HL-60 (cell line): ENCODE data around the gene LRRC8C.
"Not testable (repeated sequence)": the region's sequence is repeated elsewhere in the genome, so short reads cannot be mapped to it uniquely, and the experiment has no call there.

Source experiments
- DNase-seq, 2 experiments: peaks; one replicate each; pipeline ENCODE4 v3.0.0-alpha.2; 2010 to 2020; ENCODE audit warnings: low read depth in 1 of 2, low spot score in 1 of 2
- H3K27ac ChIP-seq: fragments of 250-450 bp; sonication (Bioruptor Pico); replicated peaks from 2 replicates; pipeline ENCODE4 v1.5.1; 2020; ENCODE audit warnings: mild to moderate bottlenecking, moderate library complexity
- H3K27me3 ChIP-seq: fragments of 250-450 bp; sonication (Bioruptor Pico); 2 replicates; pipeline ENCODE4 v1.5.1; 2021; ENCODE audit warnings: mild to moderate bottlenecking, moderate library complexity; ENCODE audit not compliant: insufficient read depth, poor library complexity, severe bottlenecking
- H3K4me3 ChIP-seq: replicated peaks from 2 replicates; pipeline ENCODE4 v1.5.1; 2011; ENCODE audit warnings: mild to moderate bottlenecking, control low read depth, low read length; ENCODE audit not compliant: insufficient read depth
- CTCF ChIP-seq: IDR thresholded peaks from one replicate; pipeline ENCODE4 v1.5.1; 2011; ENCODE audit warnings: low read length, control low read depth, inconsistent platforms; ENCODE audit not compliant: insufficient read depth
- GABPA ChIP-seq: IDR thresholded peaks from 2 replicates; pipeline ENCODE4 v1.6.1; 2012; ENCODE audit warnings: low read depth
- POLR2AphosphoS5 ChIP-seq: IDR thresholded peaks from 2 replicates; pipeline ENCODE4 v1.6.1; 2012; ENCODE audit warnings: low read depth
- REST ChIP-seq: IDR thresholded peaks from 2 replicates; pipeline ENCODE4 v1.6.1; 2012; ENCODE audit warnings: low read depth; ENCODE audit not compliant: insufficient replicate concordance
- SPI1 ChIP-seq: IDR thresholded peaks from 2 replicates; pipeline ENCODE4 v1.6.1; 2012; ENCODE audit warnings: low read depth, mild to moderate bottlenecking, borderline replicate concordance

LRRC8C gene

GRCh38 chr1:89704014-89704413 lies 71.1 kb downstream of the LRRC8C start:
- Histone ChIP-seq H3K27ac (no peak overlapping the region), H3K27me3 (no peaks in the 10 kb centered on the region), H3K4me3 (no peak overlapping the region)
- DNase-seq: no peak
- TF ChIP-seq SPI1: no peak
- TF ChIP-seq CTCF: no peak
- no peak for TF ChIP-seq REST
- no peak for TF ChIP-seq GABPA
- no peak for TF ChIP-seq POLR2AphosphoS5

GRCh38 chr1:89704885-89705284 lies 72.0 kb downstream of the LRRC8C start:
- H3K27me3 ChIP-seq, H3K27ac ChIP-seq, DNase-seq, H3K4me3 ChIP-seq: not testable (repeated sequence)

GRCh38 chr1:89705901-89706699 lies 73.2 kb downstream of the LRRC8C start:
- no peak for TF ChIP-seq REST
- no peak for TF ChIP-seq GABPA
- TF ChIP-seq SPI1: no peak
- TF ChIP-seq CTCF: no peak
- no peak for TF ChIP-seq POLR2AphosphoS5
- H3K27ac ChIP-seq: peak overlapping the region; percentile 11; the same call in 1 of the 2 replicates
- no peak overlapping the region for H3K4me3 ChIP-seq

GRCh38 chr1:89706700-89707012 lies 73.7 kb downstream of the LRRC8C start:
- TF ChIP-seq SPI1 (peak; percentile 42; the same call in 1 of the 2 replicates), CTCF (no peak)
- Histone ChIP-seq H3K4me3 (no peak overlapping the region), H3K27me3 (no peaks in the 10 kb centered on the region), H3K27ac (peak overlapping the region; percentile 60)
- peak in 1 of 2 experiments; percentile 67 for DNase-seq

More at GRCh38 chr1:89705901-89706699, 73.2 kb downstream of the LRRC8C start:
- DNase-seq: no peak
- no peaks in the 10 kb centered on the region for H3K27me3 ChIP-seq
